Measurements from ENCODE around the gene NOXO1.
"Not testable (repeated sequence)": the region's sequence is repeated elsewhere in the genome, so short reads cannot be mapped to it uniquely, and the experiment has no call there.

Gene NOXO1, protein sequence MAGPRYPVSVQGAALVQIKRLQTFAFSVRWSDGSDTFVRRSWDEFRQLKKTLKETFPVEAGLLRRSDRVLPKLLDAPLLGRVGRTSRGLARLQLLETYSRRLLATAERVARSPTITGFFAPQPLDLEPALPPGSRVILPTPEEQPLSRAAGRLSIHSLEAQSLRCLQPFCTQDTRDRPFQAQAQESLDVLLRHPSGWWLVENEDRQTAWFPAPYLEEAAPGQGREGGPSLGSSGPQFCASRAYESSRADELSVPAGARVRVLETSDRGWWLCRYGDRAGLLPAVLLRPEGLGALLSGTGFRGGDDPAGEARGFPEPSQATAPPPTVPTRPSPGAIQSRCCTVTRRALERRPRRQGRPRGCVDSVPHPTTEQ

GRCh38 chr16:1981398-1981836 lies at the start of gene NOXO1:
NOXO1 (minus strand) TSS chr16:1981469; CDS start chr16:1981179, 290 bp downstream.
- no peak for DNase-seq

DNA sequence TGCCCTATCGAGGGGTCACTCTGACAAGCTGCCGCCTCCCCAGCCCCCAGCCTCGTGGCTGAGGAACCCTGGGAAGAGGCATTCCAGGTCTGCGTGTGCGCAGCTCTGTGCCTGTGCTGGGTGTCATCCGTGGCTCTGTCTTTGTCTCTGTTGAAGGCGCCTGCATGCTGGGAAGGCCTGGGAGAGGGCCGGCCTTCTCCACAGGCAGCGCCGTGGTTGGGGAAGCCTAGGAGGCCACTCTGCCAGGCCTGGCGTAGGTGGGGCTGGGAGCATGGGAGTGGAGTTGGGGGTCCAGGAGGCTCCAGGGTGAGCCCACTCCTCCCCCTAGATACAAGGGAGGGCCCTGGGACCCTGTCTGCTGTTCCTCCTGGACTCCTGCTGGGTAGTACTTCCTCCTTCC lies 48.8 kb upstream of the NOXO1 start:
- DNase-seq, result no peak

DNA sequence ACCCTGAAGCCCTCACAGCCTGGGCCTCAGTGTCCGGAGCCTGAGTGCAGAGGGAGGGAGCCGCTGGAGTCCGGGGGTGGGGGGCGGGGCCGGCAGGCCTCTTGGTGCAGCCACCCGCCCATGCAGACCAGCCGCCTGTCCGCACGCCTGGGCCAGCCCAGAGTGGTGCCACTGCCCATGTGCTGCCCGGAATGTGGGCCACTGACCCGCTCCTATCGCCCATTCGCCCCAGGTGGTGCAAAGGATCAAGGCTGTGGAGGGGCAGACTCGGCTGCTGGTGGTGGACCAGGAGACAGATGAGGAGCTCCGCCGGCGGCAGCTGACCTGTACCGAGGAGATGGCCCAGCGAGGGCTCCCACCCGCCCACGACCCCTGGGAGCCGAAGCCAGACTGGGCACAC lies 48.1 kb upstream of the NOXO1 start:
- no peak for DNase-seq

GRCh38 chr16:2028620-2029220 lies 47.5 kb upstream of the NOXO1 start:
- no peak for DNase-seq

DNA sequence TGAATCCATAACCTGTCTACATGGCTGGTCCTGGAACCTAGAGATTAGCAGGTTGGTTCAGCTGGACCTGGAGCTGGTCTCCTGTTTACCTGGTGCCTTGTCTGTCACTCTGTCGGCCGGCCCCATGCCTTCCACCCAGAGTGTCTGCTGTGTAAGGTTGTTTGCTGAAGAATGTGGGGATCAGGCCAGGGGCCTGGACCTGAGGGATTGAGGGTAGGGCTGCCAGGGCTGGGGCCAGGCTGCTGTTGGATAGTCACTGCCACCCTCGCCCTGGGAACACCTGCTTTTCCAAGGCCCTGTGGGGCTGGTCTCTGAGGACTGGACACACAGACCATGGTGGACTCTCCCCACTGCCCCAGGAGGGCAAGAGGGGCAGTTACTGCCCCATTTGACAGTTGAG lies 46.9 kb upstream of the NOXO1 start:
- no peak for DNase-seq

DNA sequence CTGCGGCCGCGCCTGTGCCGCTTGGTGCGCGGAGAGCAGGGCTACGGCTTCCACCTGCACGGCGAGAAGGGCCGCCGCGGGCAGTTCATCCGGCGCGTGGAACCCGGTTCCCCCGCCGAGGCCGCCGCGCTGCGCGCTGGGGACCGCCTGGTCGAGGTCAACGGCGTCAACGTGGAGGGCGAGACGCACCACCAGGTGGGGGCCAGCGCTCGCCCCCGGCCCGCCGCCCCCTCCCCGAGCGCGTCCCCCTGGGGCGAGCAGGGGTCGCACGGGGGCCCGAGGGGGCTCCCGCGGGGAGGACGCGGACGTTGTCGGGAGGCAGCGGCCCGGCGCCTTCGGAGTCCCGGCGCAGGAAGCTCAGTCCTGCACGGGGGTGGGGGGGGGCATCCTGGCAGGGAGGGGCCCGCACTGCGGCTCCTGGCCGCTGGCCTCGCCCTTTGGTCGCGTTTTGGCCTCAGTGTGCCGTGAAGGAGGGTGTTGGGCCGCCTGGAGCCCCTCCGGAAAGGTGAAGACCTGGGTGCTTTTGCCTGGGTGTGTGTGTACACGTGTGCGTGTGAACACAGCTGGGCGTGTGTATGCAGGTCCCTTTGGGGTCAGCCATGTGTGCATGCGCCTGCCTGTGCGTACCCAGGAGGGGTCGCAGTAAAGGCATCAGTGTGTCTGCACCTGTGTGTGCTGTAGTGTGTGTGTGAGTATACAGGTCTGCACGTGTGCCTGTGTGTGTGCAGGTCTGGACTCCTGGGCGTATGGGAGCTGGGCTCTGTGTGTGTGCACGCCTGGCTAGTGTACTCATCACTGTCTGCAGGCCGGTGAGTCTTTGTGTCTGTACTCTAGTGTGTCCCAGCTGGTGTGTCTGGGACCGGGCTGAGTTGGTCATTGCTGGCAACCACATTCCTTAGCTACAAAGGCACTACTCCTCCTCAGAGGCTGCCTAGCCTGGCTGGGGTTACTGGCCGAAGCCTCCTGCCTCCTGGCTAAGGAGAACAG lies 46.0 kb upstream of the NOXO1 start:
- DNase-seq, result no peak

DNA sequence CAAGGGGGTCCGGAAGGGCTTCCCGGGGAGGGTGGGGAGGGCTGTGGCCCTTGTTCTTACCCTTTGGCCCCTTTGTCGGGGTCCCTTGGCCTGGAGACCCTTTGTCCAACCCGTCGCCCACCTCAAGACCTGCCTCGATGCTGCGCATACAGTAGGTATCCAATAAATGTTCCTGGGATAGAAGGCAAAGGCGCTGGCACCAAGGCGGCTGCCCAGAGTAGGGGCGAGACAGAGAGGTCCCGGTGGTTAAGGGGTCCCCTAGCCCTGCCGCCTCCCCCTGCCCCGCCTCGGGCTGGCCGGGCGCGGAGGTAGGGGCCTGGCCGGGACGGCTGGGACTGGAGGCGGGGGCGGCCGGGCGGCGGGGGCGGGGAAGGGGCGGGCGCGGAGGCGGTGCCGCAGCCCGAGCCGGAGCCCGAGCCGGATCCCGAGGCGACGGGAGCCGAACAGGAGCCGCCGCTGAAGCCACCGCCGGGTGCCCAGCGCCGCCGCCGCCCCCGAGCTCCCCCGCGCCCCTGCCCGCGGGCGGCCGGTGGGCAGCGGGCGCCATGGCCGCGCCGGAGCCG lies 45.3 kb upstream of the NOXO1 start, which contains the start of gene NHERF2:
TSS of gene NHERF2 (plus strand) at position 442 of the 563 bp plus-strand sequence. CDS start at position 546, 104 bp downstream.
- no peak for DNase-seq

DNA sequence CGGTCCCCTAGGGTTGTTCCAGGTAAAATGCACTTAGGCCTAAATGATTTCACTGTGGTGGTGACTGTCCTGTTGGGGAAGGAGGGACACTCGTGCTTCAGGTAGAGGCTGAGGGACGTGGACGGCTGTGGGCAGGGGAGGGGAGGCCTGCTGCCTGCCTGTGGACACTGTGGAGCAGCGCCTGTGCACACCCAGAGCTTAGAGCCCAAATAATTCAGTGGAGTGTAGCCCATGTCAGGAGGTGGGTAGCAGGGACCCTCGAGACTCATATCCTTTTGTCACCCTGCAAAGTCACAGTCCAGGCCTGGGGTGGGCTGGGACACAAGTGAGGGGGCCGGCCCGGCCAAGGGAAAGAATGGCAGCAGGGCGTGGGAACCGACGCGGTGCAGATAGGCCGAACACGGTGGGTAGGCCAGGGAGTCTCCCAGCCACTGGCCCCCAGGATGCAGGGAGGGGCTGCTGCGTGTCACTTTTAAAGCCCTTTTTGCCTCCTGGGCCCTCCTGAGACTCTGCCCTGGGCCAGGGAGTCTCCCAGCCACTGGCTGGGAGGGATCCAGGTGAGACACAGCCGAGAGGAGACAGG lies 44.7 kb upstream of the NOXO1 start:
- no peak for DNase-seq

DNA sequence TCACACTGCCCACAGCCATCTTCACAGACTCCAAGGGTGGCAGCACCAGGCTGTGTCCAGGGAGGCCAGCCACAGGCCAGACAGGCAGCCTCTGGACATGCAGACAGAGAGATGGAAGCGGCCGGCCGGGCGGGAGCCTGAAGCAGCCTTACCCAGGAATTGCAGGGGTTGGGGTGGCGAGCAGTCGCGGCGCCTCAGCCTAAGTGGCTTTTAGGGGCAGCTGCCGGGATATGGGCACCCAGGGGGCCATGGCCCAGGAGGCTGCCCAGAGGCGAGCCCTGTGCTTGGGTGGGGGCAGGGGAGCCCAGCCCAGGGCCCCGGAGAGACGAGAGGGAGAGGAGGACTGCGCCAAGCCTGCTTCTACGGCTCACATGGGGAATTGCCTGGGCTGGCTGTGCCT lies 44.0 kb upstream of the NOXO1 start:
- no peak for DNase-seq

GRCh38 chr16:2024032-2024420 lies 42.8 kb upstream of the NOXO1 start:
- no peak for DNase-seq

GRCh38 chr16:2023092-2024031 lies 42.1 kb upstream of the NOXO1 start:
- peak; percentile 95 for DNase-seq

DNA sequence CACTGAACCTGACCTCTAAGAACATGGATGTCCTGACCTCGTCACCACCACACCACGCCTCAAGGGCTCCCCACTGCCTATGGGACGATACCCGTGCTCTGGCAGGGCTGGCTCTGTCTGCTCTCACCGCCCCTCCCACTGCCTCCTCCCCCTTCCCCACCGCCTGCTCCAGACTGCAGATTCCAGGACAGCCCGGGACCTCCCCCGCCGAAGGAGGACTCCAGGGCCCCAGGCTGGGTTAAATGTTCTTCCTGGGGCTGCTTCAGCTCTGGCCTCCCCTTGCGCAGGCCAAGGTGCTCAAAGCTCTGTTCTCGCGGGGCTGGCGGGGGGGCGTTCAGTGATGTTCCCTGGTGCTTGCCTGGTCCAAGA lies 41.4 kb upstream of the NOXO1 start:
- DNase-seq, result no peak

- no peak for DNase-seq
Observed at GRCh38 chr16:2019921-2020831, 38.9 kb upstream of the NOXO1 start.

- DNase-seq, result no peak
Observed at GRCh38 chr16:2019518-2019920, 38.2 kb upstream of the NOXO1 start, which contains the start of gene NPW. NPW (plus strand) TSS chr16:2019785.

DNA sequence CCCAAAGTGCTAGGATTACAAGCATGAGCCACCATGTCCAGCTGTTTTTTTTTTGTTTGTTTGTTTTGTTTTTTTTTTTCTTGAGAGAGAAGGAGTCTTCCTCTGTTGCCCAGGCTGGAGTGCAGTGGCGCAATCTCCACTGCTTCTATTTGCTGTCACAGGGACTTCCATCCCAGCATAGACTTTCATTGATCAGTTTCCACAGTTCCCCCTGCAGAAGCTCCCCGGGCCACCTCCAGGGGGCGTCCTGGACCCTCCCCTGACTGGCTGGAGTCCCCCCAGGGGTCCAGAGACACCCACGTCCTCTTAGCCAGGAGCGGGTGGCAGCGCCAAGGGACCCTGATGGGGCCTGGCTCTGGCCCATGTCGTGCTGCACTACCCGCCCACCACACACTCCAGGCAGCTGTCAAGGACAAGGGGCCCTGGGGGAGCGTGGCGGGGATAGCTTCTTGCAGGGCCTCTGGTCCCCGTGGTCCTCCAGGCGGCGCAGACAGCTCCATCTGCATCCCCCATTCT lies 35.2 kb upstream of the NOXO1 start:
- no peak for DNase-seq

GRCh38 chr16:2015947-2016208 lies 34.6 kb upstream of the NOXO1 start:
- DNase-seq, result no peak

DNA sequence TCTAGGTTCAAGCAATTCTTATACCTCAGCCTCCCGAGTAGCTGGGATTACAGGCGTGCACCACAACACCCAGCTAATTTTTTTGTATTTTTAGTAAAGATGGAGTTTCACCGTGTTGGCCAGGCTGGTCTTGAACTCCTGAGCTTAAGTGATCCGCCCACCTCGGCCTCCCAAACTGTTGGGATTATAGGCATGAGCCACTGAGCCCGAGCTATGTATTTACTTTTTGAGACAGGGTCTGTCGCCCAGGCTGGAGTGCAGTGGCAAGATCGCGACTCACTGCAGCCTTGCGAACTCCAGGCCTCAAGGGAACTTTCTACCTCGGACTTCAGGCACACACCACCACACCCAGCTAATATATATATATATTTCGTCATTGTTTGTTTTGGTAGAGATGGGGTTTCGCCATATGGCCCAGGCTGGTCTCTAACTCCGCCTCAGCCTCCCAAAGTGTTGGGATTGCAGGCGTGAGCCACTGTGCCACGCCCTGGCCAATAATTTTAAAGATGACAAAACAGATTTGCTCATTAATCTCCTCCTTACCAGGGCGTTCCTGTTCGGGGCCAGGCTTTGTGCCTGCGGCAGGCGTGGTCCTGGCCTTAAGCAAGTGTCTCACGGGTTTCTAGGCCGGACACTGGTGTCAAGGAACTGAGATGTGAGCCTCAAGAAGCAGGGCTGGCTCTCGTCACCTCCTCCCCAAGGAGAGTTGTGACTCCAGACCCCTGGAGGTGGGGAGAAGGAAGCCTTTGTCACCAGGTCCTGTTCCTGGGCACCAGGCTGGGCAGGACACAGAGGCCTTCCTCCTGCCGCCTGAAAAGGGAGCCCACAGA lies 34.1 kb upstream of the NOXO1 start:
- DNase-seq, result no peak

DNA sequence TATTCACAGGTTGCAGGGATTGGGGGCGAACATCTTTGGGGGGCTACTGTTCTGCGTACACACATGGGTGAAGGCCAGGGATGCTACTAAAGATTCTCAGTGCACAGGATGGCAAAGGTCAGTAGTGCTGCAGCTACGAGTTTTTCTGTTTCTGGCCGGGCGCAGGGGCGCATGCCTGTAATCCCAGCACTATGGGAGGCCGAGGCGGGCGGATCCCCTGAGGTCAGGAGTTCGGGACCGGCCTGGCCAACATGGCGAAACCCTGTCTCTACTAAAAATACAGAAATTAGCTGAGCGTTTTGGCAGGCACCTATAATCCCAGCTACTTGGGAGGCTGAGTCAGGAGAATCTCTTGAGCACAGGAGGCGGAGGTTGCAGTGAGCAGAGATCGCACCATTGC lies 32.3 kb upstream of the NOXO1 start:
- no peak for DNase-seq

GRCh38 chr16:2011726-2012125 lies 30.5 kb upstream of the NOXO1 start:
- DNase-seq, result not testable (repeated sequence)
